Measurements from ENCODE around the gene KIF26B.

Gene KIF26B

DNA sequence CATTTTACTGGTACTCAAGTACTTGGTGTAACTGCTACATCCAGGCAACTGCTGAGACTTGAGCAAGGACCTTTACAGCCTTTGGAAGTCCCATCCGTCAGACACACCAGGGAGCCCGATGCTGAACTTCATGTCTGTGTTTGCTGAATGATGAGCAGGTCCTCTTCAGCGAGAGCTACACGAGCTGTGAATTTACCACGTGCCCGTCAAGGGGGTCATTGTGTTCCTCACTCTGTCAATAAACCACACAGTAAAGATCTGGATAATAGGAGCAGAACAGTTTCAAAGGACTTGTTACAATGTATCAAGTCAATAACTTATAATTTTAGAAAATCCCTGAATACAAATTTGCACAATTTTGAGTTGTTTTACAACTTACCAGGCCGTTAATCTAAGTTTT, 427.2 kb downstream of the KIF26B start:
- no peak for DNase-seq

DNA sequence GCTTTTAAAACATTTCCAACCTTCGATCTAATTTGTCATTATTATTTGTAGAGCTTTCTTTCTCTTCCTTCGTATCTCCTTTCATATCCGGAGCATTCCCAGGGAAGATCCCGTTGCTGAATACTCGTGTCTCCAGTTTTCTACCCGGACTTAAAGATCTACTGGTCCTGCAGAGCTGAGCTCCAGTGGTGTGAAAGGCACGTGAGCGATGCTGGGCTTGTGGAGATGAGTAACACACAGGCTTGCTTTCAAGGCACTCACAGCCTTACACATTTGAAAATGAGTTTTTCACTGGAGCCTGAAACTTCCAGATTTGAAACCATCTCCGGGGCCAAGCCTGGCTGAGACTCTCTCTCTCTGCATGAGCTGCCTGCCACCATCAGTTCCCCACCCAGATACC, 428.3 kb downstream of the KIF26B start:
- DNase-seq, result no peak

DNA sequence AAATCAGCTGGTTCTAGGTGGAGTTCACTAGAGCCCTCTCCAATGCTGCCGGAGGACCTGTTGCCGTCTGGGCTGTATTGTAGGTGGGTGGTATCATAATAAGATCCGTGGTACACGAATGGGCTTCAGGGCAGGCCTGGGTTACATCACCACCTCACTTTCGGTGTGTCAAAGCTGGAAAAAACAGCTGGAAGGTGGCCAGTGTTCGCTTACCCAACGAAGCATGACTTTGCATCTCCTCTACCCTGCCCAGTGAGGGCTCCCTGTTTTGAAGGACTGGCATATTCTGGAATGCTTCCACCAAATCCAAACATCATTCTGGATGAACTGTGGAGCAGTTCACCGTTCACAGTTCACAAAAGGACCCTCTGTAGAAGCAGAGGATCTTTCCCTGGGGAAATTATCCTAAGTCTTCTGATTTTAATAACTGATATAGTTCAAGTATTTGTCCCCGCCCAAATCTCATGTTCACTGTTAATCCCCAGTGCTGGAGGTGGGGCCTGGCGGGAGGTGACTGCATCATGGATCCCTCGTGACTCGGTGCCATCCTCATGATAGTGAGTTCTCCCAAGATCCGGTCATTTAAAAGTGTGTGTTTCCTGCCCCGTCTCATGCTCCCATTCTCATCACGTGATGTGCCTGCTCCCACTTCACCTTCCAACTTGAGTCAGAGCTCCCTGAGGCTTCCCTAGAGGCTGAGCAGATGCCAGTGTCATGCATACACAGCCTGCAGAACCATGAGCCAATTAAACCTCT, 429.0 kb downstream of the KIF26B start:
- no peak for DNase-seq

DNA sequence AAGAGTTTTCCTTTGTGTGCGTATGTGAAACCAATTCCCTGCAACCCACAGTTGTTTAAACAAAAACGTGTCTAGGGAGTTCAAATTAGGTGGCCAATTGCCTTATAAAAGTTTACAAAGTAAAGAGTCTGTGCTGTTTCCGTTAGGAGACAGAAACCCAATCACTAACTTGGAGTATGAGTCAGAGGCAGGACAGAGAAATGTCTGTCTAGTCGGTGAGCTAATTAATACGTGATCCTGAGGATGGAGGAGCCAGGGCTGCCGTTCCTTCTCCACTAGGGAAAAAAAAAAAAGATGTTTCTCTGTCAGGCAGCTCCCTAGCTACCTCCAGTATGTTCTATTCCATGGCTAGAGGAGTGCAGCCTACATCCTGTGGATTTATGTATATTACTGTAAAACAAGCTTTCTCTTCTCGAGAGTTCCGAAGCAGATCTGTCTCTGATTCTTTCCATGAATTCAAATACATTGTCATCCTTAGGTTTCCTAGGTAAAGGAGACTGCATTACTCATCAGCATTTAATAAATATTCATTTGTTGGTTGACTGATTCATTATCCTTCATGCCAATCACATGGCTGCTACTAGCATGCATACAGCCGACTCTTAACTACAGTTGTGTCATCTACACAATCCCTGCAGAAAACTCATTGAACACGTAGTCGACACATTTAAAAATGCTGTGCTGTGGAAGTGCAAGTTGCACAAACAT, 430.6 kb downstream of the KIF26B start:
- no peak for DNase-seq

DNA sequence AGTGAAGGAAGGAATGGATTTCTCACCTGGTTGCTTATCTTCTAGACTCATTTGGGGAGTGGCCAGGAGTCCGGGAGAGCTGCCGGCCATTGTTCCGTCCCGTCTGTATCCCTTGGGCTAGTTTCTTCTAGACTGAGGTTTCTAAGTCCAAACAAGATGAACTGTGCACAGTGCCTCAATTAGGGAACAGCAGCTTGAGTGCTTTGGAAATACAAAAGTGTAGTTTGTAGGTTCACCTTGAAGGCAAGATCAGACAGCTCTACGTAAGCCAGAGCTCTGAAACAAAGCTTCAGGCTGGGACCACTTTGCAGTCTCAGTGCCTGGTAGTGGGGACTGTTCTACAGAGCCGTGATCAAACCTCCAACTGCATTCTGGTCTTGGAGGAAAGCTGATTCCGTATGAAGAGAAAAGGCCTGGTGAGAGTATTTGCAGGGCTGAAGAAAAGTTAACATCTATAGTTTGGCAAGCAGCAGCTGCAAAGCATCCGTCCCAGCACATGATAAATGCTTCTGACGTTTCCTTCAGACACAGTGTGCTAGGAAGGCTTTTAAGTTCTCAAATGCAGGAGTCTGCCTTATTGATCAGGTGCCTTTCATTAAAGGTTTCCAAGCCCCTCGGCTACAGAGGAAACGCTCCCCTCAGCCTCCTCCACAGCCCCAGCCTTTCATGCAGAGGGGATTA, 432.8 kb downstream of the KIF26B start:
- no peak for DNase-seq

DNA sequence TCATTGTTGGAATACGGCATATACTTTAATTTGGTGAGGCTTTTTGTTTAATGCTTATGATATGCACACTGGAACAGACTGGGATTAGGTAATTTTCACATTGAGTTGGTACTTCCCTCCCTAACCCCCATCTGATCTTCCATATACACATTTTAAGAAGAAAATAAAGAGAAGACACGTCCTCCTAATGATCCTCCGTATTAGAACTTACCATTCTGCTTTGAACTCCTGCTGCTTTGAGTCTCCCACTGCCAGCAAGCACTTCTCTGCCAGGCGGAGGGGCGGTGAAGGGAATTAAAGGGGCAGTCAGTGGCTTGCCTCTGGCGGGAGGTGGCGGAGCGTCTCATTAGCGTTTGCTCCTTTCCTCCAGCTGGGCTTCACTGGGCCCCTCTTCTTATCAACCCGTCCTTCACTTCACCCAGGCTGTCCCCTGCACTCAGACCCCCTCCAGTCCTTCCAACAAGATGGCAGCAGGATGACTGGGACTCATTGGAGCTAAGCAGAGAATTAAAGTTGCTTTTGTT, 433.4 kb downstream of the KIF26B start:
- no peak for DNase-seq

DNA sequence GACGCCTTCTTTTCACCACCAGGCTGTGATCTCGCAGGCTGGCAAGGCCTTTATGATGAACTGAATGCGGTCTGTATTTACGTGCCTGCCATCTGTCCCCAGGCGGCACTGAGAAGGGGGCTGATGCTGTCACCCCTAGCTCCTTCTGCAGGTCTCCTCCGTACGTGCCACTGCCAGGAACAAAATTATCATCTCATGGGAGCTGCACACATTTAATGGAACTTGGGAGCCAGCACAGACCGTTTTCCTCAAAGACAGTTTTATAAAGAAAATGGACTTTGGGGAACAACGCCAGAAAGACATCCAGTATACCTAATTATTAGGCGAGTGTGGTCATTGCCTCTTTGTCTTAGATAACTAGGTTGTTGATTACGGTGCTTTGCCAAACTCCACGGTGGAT, 434.5 kb downstream of the KIF26B start:
- DNase-seq, result no peak

DNA sequence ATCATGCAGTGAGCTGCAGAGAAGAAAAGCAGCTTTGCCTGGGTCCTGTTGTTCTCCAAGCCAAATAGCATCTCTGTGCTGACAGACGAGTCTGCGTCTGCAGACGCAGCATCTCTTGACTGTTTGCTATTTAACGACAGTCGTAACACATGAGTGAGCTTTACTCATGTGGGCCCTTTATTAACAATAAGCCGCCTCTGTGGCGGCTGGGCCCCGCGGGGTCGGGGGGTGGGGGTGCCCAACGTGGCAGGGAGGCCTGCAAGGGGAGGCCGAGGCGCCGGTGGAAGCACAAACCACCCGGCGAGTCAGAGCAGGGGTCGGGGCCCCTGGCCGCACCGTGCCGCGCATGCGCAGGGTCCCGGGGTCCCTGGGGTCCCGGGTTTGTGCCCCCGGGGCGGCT, 435.1 kb downstream of the KIF26B start:
- DNase-seq, result no peak

DNA sequence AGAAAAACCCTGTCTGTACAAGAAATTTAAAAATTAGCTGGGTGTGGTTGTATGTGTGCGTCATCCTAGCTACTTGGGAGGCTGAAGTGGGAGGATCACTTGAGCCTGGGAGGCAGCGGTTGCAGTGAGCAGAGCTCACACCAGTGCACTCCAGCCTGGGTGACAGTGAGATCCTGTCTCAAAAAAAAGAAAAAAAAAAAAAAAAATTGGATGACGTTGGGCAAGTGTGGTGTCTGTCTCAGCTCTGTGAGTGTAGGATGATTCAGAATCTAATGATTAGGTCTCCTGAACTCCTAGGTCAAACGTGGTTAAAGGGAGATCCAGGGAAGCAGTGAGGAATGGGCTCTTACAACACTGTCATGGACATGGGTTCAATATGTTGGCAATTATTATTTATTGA, 435.9 kb downstream of the KIF26B start:
- DNase-seq, result no peak

DNA sequence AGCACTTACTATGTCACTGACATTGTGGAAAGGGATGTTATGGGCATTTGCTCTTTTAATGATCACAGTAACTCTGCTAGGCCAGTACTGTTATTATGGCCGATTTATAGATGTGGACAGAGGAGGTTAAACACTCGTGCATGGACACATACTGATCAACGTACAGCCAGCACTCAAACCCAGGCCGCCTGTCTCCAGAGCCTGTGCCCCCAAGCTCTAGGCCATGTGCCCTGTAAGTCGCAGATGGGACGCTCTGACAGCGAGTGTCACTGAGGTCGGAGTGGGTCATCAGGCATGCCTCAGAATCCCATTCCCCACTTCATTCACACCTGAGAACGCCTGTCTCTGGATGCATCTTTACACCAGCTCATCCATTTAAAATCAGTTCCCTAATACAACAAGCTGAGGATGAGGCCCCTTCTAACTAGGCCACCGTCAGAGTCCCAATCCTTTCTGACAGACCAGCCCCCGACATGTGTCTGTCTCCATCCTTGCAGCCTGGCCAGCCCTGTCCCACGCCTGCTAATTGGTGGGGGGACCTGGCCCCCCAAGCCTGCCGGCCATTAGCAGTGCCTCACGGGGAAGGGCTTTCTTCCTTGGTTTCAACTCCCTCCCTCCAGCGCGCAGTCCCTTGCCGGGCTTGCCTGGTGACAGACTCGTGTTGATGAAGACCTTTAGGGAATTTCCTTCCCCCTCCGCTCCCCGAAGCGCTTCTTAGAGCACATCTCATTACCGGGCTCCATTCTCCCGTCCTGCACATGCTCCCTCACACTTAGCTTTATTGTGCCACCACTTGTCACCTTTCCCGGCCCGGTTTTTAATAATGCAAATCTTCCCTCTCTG, 436.8 kb downstream of the KIF26B start:
- no peak for DNase-seq

DNA sequence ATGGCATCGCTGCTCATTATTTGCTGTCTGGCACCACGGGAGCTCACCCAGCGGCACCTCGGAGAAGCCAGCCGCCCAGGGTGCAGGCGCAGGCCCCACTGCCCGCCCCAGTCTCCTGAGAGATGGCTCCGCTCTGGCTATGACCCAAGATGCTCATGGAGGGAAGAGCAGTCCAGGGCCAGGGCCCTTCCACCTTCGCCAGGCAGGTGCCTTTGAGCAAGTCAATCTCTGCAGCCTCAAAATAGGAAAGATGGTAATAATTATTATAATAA, 437.3 kb downstream of the KIF26B start:
- DNase-seq, result no peak

DNA sequence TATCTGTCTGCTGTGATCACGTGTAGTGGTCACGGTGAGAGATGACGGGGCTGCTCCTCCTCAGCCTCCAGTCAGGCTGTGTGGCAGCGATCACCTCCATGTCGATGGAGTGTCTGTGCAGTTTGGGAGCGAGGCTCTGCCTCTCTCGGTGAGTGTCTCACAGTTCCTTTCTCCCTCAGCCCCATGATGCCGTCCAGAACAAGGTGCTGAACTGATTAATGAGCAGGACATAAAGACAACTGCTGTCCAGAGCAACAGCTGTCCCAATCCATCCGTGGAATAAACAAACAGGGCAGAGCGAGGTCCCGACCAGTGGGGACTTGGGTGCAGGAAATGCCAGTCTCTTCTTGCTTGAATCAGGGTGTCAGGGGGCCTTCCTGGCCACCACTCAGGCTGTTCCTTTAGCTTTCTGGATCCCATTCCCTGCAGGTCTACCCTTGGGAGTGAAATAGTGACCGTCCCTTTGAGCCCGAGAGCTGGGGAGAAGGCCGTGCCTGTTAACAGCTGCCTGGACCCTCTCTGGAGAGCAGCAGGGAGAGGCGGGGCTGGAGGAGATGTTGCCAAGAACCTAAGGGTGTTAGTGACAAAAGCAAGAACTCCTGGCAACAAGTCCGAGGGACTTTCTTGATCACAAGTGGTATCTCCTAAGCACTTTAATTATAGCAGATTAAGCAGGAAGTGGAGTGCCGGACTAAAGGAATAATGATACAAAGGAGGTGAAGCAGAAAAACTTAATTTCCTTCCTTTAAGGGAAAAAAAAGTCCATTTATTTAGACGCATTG, 443.9 kb downstream of the KIF26B start:
- no peak for DNase-seq

DNA sequence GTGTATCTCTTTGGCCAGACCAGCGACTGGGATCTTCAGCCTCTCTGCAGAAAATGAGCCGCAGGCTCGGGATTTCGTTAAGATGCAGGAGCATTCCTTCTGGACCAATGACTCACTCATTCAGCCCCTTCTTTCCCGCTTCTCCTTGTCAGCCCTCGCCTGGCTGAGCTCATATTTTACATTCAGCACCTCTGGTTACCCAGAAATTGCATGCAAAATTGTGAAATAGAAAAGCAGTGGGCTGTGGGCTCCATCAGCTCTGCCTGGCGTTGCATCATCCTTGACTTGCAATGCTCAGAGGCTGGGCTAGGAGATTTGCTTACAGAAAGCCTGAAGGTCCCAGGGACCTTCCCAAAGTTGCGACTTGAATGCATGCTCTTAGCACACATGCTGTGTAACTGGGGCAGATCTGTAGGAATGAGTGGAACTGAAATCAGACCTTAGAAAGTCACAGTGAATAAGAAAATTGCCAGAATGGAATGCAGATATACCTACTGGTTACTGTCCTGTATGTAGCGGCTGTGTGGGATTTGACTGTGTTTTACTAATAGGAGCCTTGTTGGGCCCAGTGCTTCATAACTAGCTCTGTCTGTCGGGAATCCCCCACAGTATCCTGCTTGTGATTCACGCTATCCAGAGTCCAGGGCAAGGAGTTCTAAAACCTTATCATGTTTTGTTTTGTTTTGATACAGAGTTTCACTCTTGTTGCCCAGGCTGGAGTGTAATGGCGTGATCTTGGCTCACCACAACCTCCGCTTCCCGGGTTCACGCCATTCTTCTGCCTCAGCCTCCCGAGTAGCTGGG, 444.8 kb downstream of the KIF26B start:
- DNase-seq, result peak; percentile 63

DNA sequence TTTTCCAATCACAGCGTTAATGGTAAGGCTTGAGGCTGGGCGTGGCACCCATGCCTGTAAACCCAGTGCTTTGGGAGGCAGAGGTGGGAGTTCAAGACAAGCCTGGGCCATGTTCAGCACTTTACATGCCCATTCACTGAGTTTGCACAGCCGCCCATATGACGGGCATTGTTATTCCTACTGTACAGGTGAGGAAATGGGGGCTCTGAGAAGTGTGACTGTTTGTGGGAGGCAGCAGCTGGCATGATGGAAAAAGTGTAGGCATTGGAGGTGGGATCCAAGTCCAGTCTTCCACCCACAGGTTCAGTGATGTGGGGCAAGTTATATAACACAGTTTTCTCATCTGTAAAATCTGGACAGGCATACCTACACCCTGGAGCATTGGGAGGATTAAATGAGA, 445.9 kb downstream of the KIF26B start:
- no peak for DNase-seq

DNA sequence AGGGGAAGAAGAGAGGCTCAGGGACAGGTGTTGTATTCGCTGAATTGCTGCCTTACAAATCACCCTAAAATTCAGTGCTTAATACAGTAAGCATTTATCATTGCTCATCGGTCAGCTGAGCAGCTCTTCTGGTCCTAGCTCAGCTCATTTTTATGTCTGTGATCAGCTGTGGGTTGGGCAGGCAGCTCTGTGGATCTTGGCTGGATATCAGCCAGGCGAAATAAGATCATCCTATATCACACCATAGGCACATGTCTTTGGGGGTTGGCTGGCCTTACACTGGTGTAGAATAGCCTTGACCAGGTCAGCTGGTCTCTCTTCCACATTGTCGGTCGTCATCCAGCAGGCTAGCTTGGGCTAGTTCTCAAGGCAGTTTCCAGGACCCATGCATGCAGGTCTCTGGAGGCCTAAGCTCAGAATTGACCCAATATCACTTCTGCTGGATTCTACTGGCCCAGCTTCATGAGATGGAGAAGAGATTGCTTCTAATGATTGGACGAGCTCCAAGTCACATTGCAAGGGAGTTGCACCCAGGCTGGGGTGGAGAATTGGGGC, 448.6 kb downstream of the KIF26B start:
- no peak for DNase-seq

DNA sequence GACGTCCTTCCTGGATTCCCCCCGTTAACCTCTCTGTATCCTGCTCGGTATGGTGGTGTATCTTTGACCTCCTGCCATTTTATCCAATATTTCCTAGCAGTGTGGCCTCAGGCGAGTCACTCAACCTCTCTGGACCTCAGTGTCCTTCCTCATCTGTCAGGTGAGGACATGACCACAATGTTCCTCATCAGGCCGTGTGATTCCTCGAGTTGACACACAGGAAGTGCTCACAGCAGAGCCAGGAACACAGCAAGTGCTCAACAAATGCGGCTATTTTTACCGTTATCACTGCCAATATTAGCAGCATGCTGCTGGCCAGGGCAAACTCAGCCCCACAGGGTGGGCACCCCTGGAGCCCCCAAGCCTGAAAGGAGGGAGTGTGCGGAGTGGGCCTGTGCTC, 450.2 kb downstream of the KIF26B start:
- DNase-seq, result no peak

DNA sequence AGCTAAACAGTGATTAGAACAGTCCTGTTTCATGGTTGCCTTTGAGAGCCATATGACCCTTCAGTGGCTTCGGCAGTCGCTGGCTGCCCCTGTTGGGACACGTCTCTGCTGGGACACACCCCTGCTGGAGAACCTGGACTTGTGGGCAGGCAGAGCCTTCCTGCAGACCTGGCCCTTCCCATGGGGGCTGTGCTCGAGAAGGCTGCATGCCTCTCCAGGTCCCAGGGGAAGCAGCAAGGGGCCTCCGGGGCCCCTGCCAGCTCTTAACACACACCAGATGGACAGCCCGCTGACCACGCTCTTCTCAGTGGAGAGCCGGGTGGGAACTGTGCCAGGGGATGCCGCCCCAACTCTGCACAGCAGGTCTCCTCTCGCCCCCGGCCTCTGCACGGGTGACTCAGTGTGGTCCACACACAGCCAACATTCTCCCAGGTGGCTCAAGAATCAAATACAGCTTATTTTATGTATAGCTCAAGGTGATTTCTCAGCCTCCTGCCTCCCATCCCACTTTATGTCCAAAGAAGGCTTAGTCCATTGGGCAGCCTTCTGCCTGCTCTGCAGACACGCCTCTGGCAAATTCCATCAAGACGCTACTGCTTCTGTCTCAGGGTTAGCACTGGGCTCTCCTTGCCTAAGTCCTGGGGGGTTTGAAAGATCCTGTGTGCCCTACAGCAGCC, 450.8 kb downstream of the KIF26B start:
- no peak for DNase-seq

DNA sequence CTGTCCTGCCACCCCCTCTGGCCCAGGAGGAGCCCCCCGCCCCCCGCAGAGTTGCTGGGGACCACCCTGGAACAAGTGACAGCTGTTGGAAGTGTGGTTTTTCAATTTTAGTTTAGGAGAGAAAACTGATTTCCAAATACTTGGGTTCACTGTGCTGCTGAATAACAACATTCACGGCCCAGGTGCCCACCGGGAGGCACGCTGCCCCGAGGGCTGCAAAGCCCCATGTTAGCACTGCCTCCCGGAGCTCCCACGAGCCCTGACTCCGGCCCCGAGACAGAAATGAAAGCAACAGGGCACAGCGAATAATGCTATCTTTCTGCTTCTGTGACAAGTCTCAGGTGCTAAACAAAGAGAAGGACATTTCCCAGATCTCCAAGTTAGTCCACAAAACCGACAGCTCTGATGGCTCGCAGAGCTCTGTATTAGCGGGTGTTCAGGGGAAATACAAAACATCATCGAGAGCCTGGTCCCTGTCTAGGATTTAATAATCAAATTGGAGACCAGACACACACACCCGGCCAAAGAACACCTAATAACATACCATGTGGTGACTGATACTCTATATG, 451.5 kb downstream of the KIF26B start:
- no peak for DNase-seq

DNA sequence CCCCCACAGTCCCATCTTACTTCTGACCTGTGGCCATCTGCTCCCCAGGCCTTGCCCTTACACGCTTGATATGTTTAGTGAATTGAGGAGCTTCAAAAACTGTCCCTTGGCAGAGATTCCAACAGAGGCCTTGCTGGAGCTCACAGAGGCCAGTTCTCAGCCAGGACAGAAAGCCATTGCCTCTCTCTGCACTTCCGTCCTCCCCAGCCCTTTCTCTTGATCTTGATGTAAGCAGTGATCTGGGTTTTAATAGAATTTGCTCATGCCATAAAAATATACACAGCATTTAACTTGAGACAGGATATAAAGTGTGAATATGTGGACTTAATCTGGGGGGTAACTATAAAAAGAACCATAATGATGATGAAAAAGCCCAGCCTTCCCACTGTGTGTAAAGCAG, 453.5 kb downstream of the KIF26B start:
- no peak for DNase-seq

All from GF-D8 (cell line).